NCI-H69 (cell line): Measurements from ENCODE around the gene SHE.

Experiments
- DNase-seq: peaks from one replicate; lab custom pipeline; 2025; lab: John Stamatoyannopoulos, UW

Gene SHE

GRCh38 chr1:154479764-154480421 lies 22.3 kb downstream of the SHE start:
- peak; percentile 80 for DNase-seq

GRCh38 chr1:154478639-154479038 lies 23.6 kb downstream of the SHE start:
- DNase-seq: peak; percentile 32

DNA sequence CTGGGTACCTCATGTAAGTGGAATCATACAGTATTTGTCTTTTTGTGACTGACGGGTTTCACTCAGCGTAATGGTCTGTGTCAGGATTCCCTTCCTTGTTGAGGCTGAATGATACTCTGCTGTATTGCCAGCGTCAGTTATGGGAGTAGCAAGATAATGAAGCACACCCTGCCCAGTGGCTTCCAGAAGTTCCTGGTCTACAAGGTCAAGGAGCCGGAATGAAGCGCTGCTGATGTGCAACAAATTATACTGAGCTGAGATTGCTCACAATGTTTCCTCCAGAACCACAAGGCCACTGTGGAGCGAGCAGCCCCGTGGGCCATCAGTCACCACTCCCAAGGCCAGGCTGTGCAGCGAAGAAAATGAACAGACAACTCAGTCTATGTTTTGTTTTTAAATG lies 24.2 kb downstream of the SHE start:
- DNase-seq: no peak

- no peak for DNase-seq
Observed at GRCh38 chr1:154476791-154477190, 25.4 kb downstream of the SHE start.

GRCh38 chr1:154474802-154475201 lies 27.4 kb downstream of the SHE start:
- DNase-seq: peak; percentile 48

DNA sequence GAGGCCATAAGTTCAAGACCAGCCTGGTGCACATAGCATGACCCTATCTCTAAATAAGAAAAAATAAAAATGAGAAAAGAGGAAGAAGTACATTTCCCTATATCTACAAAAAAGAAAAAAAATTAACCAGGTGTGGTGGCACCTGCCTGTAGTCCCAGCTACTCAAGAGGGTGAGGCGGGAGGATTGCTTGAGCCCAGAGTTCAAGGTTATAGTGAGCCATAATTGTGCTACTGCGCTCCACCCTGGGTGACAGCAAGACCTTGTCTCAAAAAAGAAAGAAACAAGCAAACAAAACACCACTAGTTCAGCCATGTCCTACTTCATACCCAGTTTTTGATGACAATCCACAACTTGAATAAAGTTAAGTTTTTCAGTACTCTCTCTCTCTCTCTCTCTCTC lies 30.9 kb downstream of the SHE start:
- no peak for DNase-seq

- DNase-seq: peak; percentile 41
Observed at GRCh38 chr1:154469844-154470560, 32.2 kb downstream of the SHE start.

GRCh38 chr1:154468535-154469250 lies 33.5 kb downstream of the SHE start:
- DNase-seq: no peak

- DNase-seq: no peak
Observed at GRCh38 chr1:154467434-154468102, 34.6 kb downstream of the SHE start.

GRCh38 chr1:154466921-154467417 lies 35.2 kb downstream of the SHE start:
- no peak for DNase-seq

GRCh38 chr1:154466206-154466605 lies 36.0 kb downstream of the SHE start:
- DNase-seq: no peak

- DNase-seq: no peak
Observed at GRCh38 chr1:154465621-154466195, 36.5 kb downstream of the SHE start.

- DNase-seq: no peak
Observed at GRCh38 chr1:154463512-154463990, 38.7 kb downstream of the SHE start.

DNA sequence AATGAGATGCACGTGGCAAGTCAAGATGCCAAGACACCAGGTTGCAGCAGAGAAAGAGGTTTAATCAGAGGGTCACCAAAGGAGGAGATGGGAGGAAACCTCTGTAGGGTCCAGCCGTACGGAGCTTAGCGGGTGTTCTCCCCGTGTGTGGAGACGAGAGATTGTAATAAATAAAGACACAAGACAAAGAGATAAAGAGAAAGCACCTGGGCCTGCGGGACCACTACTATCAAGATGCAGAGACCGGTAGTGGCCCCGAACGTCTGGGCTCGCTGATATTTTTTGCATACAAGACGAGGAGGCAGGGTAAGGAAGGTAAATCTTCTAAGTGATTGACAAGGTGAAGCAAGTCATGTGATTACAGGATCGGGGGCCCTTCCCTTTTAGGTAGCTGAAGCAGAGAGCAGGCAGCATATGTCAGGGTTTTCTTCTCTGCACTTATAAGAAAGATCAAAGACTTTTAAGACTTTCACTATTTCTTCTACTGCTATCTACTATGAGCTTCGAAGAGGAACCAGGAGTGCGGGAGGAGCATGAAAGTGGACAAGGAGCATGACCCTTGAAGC lies 41.4 kb downstream of the SHE start:
- DNase-seq: no peak

GRCh38 chr1:154459080-154459479 lies 43.1 kb downstream of the SHE start:
- no peak for DNase-seq

GRCh38 chr1:154456631-154457030 lies 45.6 kb downstream of the SHE start:
- DNase-seq: no peak

DNA sequence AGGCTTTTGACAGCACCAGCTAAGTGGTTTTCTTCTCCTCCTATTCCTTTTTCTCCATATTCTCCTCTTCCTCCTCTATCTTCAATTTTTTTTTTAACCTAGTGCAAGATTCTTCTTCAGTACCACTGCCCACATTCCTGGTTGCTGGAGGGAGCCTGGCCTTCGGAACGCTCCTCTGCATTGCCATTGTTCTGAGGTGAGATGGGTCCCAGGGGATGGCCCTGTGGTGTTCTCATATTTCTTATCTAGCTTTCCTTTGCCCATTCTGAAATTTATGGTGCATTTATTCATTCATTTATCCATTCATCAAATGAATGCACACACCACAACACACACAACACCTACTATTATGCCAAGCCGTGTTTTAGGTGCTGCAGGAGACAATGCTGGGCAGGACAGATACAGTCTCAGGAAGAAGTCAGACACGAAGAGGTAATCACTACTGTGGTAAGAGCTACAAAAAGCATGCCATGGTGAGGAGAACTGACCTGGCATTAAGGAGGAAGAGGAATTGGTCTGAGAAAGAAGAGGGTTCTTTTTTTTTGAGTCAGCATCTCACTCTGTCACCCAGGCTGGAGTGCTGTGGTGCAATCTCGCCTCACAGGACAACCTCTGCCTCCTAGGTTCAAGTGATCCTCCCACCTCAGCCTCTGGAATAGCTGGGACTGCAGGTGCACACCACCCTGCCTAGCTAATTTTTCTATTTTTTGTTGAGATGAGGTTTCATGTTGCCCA lies 47.7 kb downstream of the SHE start:
- no peak for DNase-seq

- DNase-seq: no peak
Observed at GRCh38 chr1:154453574-154454352, 48.4 kb downstream of the SHE start.

DNA sequence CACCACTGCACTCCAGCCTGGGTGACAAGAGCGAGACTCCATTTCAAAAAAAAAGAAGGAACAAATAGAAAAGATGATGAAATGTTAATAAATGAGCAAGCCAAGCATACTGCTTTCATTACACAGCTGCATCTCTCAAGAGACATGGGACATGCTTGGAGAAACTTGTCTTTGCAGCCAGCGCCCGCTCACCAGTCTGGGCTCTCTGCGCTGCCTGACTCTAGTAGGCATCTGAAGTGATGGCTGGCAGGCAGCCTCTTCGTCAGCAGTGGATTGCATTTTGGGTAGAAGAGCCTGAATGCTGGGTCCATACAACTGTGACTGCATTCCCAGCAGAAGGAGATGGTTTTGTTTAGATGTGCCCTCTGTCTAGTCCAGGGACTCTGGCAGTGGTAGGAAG lies 49.1 kb downstream of the SHE start:
- no peak for DNase-seq

GRCh38 chr1:154448331-154448811 lies 53.8 kb downstream of the SHE start:
- no peak for DNase-seq
